Measurements from ENCODE around the gene CACUL1. TPM values are rescaled to one million over a fixed set of nuclear protein-coding genes. Genes with fewer than 3 reads are reported as not detected.
"Not testable (repeated sequence)": the region's sequence is repeated elsewhere in the genome, so short reads cannot be mapped to it uniquely, and the experiment has no call there.

The CACUL1 gene
- total RNA-seq, 1 donor from 2014 or later, result 16.1 TPM

GRCh38 chr10:118692872-118693271 is 61.9 kb downstream of the CACUL1 start:
- DNase-seq (ENCODE audit: low spot score), result no peak
- no peak for ATAC-seq

GRCh38 chr10:118689070-118689858 is 65.5 kb downstream of the CACUL1 start:
- ATAC-seq, result no peak
- no peak for DNase-seq (ENCODE audit: low spot score)

GRCh38 chr10:118687472-118687871 is 67.3 kb downstream of the CACUL1 start:
- no peak for DNase-seq (ENCODE audit: low spot score)

DNA sequence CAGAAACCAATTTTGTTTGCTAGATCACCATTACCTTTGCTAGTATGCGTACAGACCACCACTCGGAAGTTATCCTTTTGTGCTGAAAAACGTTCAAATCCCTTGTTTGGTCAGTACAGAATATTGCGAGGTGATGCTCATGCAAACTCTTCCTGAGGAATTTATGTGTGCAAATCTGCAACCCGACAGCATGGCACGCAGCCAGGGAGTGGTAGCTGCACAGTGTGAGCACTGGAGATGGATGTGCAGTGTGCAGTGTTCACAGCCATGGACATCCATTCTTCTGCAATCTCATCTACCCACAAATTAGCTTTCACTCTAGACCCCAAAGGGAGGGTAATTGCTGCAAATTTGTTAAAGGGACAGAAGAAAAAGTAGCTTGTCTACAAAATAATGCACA is 72.2 kb downstream of the CACUL1 start:
- ATAC-seq, result no peak
- no peak for DNase-seq (ENCODE audit: low spot score)

More at GRCh38 chr10:118687472-118687871, 67.3 kb downstream of the CACUL1 start:
- no peak for ATAC-seq

- DNase-seq (ENCODE audit: low spot score) (no peak), ATAC-seq (no peak)
Measured at GRCh38 chr10:118680197-118680596, 74.6 kb downstream of the CACUL1 start.

GRCh38 chr10:118674226-118674919 is 80.4 kb downstream of the CACUL1 start:
- DNase-seq (ENCODE audit: low spot score), result no peak
- no peak for ATAC-seq

DNA sequence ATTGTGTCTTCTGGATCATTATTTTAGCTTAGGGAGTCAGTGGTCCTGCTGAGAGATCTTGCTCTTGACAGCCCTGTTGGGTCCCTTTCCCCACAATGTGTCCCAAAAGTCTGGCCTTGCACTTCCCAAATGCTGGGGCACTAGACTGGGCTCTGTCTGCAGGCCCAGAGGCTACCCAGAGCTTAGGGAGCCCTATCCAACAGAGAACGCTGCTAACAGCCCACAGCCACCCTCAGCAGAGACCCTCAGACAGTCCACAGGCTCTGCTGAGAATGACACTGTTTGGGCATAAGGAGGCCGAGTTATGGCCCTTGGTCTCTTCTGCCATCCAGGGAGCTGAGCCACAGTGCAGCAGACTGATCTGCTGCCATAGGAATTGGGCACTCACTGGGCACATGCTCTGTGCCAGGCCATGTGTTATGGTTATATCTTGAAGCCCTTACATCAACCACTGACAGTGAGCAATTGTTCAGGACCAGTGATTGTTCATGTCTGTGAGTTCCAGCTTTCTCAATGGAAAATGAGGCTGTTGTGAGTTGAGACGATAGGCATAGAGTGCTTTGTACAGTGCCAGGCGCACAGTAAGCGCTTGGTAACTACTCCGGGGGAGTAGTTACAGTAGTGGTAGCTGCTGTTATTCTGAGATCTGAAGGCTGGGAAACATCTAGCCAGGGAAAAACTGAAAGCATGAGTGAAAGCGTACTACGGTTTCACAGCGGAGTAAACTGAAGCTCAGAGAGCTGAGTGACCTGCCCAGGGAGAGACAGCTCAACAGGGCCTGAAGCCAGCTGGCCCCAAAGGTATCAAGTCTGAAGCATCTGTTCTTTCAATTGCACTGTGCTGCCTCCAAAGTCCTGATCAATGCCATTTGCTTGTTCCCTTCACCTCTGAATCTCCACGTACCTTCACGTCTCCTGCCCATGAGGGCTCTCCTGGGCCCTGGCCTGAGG is 81.7 kb downstream of the CACUL1 start:
- ATAC-seq (peak; percentile 31), DNase-seq (ENCODE audit: low spot score) (no peak)

GRCh38 chr10:118672153-118672552 is 82.6 kb downstream of the CACUL1 start:
- ATAC-seq (no peak), DNase-seq (ENCODE audit: low spot score) (no peak)

- not testable (repeated sequence) for DNase-seq (ENCODE audit: low spot score); ATAC-seq
Measured at GRCh38 chr10:118671221-118671620, 83.5 kb downstream of the CACUL1 start.

GRCh38 chr10:118670472-118671124 is 84.2 kb downstream of the CACUL1 start:
- no peak for DNase-seq (ENCODE audit: low spot score)
- no peak for ATAC-seq

DNA sequence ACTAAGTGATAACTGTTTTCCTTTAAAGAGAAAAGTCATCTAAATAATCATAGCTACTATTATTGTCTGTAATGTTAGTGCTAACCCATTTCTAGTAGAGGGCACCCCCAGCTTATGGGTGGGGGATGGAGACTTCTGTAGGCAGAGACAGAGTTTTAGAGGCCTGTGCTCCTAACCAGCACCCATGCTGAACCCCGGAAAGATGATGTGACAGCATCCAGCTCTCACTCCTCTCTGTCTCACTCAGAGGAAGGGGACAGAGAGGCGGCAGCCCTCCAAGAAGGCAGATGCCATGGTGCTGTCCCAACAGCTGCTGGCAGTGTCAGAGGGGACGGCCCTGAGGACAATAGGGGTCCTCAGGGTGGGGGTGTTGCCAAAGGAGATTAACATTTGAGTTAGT is 84.9 kb downstream of the CACUL1 start:
- DNase-seq (ENCODE audit: low spot score), result no peak
- ATAC-seq, result no peak

DNA sequence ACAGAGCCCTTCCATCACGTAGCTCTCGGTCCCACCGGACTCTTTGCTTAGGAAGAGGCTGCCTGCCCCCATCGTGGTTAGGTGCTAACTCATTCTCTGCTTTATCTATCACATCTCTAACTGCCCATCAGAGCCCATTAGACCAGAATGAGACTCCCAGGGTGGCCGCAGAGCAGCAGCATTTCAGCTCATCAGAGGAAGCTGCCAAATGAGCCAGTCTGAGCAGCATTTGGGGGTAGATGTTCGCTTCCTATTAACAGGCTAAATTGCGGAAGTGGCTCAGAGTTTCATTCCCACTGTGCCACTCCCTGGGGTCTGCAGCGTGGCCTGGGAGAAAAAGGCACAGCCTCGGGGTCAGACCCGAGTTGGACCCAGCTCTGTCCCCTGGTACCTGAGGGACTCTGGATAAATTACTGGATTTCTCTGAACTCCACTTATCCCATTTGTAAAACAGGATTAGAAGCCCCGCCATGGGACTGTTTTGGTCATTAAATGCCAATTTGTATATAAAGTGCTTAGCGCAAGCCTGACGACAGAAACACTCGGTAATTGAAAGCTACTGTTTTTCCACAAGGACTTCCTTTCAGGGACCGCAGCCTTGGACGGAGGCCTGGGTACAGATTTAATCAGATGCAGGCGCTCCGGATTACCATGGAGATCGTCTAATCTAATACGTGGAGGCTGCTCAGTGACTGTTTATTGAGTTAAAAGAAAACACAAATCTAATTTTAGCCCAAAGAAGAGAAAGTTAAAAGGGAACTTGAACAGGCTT is 85.6 kb downstream of the CACUL1 start:
- no peak for DNase-seq (ENCODE audit: low spot score)
- ATAC-seq, result no peak

- peak; percentile 54 for ATAC-seq
- DNase-seq (ENCODE audit: low spot score), result no peak
Measured at GRCh38 chr10:118668228-118668952, 86.4 kb downstream of the CACUL1 start.

GRCh38 chr10:118667732-118668131 is 87.0 kb downstream of the CACUL1 start:
- ATAC-seq (no peak), DNase-seq (ENCODE audit: low spot score) (no peak)

DNA sequence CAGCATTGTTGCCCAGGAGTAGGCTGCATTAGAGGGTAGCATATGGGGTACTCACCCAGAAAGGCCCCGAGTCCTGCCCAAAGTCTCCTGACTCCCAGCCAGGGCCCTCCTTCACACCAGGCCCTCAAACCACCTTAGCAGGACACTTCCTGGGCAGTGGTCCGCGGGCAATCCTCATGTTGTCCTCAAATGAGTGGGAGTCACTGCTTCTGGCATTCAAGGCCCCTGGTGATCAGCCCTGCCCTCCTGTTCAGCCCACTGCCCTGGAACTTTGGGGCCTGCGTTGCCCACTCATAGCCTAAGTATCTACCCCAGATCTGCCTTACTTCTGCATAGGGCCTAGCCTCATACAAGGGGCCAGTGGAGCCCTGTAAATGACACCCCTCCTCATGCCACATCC is 88.4 kb downstream of the CACUL1 start:
- no peak for ATAC-seq
- no peak for DNase-seq (ENCODE audit: low spot score)

DNA sequence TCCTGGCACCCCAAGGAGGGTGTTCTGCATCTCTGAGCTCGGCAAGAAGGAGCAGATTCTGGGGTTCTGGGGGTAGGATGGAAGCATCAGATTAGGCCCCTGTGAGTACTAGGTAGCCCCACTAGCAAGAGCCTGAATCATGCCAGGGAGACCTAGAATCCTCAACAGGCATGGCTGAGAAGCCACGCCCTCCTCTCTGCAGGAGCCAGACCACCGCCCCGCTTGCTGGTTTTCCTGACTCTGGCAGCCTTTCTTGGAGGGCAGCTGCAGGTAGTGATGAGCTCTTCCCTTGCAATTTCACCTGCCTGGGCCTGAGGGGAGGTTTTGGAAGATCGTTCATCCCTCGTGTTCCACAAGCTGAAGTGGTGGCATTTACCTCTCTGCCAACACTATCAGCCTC is 90.4 kb downstream of the CACUL1 start:
- DNase-seq (ENCODE audit: low spot score) (no peak), ATAC-seq (no peak)

GRCh38 chr10:118663176-118663575 is 91.6 kb downstream of the CACUL1 start:
- DNase-seq (ENCODE audit: low spot score) (no peak), ATAC-seq (no peak)

DNA sequence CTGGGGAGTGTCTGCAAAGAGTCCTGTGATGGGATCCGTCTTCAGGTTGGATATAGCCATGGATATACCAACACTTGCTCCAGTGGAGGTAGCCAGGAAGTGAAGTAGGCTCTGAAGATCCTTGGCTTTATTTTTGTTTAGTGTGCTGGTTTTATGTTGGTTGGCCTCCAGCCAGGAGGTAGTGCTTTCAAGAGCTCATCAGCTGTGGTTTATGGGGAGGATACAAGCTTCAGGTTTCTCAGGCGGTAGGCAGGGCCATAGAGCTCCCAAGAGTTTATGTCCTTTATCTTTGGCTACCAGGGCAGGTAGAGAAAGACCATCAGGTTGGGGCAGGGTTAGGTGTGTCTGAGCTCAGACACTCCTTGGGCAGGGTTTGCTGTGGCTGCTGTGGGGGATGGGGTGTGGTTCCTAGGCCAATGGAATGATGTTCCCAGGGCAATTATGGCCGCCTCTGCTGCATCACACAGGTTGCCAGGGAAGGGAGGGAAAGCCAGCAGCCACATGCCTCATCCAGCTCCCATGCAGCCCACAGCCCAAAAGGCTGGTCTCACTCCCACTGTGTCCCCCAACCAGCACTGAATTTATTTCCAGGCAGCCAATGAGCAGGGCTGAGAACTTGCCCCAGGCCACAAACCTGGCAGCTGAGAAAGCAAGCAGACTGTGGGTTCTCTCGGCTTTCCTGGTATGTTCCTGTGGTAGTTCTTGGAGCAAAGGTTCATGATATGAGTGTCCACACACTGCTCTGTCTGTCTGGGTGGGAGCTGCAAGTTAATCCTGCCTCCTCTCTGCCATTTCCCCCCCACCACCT is 92.3 kb downstream of the CACUL1 start:
- DNase-seq (ENCODE audit: low spot score) (no peak), ATAC-seq (no peak)
